Fibroblast of lung (primary cell): ENCODE results near the gene FARP1. TPM values are rescaled to one million over a fixed set of nuclear protein-coding genes. Genes with fewer than 3 reads are reported as not detected.

Source experiments
- DNase-seq, 2 donors: peaks; one replicate each; pipeline versions ENCODE4 v3.0.0 to v3.0.0-alpha.2; 2010; ENCODE audit warnings: low read depth in 2 of 2
- H2AFZ ChIP-seq: 2 replicates; pipeline ENCODE4 v1.5.1; 2012; ENCODE audit warnings: low read length, control low read depth, inconsistent platforms
- H3K27ac ChIP-seq: 2 replicates; pipeline ENCODE4 v1.5.1; 2011; ENCODE audit warnings: low read length, control low read depth; ENCODE audit not compliant: insufficient read depth
- H3K27me3 ChIP-seq: 2 replicates; pipeline ENCODE4 v1.5.1; 2011; ENCODE audit warnings: mild to moderate bottlenecking, low read length; ENCODE audit not compliant: control insufficient read depth, insufficient read depth
- H3K36me3 ChIP-seq: 2 replicates; pipeline ENCODE4 v1.5.1; 2011; ENCODE audit warnings: low read length; ENCODE audit not compliant: control insufficient read depth, insufficient read depth
- H3K4me1 ChIP-seq: 2 replicates; pipeline ENCODE4 v1.5.1; 2011; ENCODE audit warnings: low read length; ENCODE audit not compliant: control insufficient read depth, insufficient read depth; ENCODE audit errors: extremely low read depth
- H3K4me2 ChIP-seq: 2 replicates; pipeline ENCODE4 v1.5.1; 2011; ENCODE audit warnings: low read length, control low read depth; ENCODE audit not compliant: insufficient read depth; ENCODE audit errors: extremely low read depth
- H3K4me3 ChIP-seq, 4 experiments: fragments of 200-600 bp in 1 of 4; sonication (generic) in 1 of 4; replicated peaks in 1 of 4; 2 replicates each; pipeline ENCODE4 v1.5.1; 2011 to 2016; ENCODE audit warnings: low read length in 4 of 4, low read depth in 3 of 4, mild to moderate bottlenecking in 3 of 4, control low read depth in 2 of 4, inconsistent platforms in 1 of 4, mixed read lengths in 1 of 4; ENCODE audit not compliant: insufficient read depth in 1 of 4; ENCODE audit errors: control extremely low read depth in 1 of 4
- H3K79me2 ChIP-seq: 2 replicates; pipeline ENCODE4 v1.5.1; 2012; ENCODE audit warnings: mild to moderate bottlenecking, low read length, inconsistent platforms; ENCODE audit not compliant: control insufficient read depth, insufficient read depth
- H3K9ac ChIP-seq: 2 replicates; pipeline ENCODE4 v1.5.1; 2011; ENCODE audit warnings: mild to moderate bottlenecking, low read length, control low read depth; ENCODE audit not compliant: insufficient read depth
- H3K9me3 ChIP-seq: 2 replicates; pipeline ENCODE4 v1.5.1; 2012; ENCODE audit warnings: low read depth, low read length; ENCODE audit not compliant: control insufficient read depth, insufficient read depth
- H4K20me1 ChIP-seq: 2 replicates; pipeline ENCODE4 v1.5.1; 2011; ENCODE audit warnings: low read length; ENCODE audit not compliant: control insufficient read depth, insufficient read depth; ENCODE audit errors: extremely low read depth
- CTCF ChIP-seq, 2 donors: IDR thresholded peaks in 1 of 2; conservative IDR thresholded peaks in 1 of 2; 1 replicate in 1 of 2; 2 replicates in 1 of 2; pipeline ENCODE4 v1.5.1; 2011 to 2012; ENCODE audit warnings: low read length in 2 of 2, control low read depth in 1 of 2, inconsistent platforms in 1 of 2, low read depth in 1 of 2, mild to moderate bottlenecking in 1 of 2
- EZH2 ChIP-seq: IDR thresholded peaks from 2 replicates; pipeline ENCODE4 v1.5.1; 2012; ENCODE audit warnings: low read length, control low read depth, mild to moderate bottlenecking; ENCODE audit errors: missing control alignments
- polyA plus RNA-seq, 2 donors: library from polyadenylated mRNA; depleted of rRNA in 1 of 2; stranded (reverse) in 1 of 2; unstranded in 1 of 2; fragments of >200 nt; gene quantifications; 2 replicates each; pipeline ENCODE4 v1.2.1, GENCODE V29; 2011 to 2012; ENCODE audit warnings: missing spikeins in 1 of 2
- total RNA-seq: library from RNA; depleted of rRNA; stranded (reverse); fragments of >200 nt; gene quantifications from 2 replicates; pipeline ENCODE4 v1.2.1, GENCODE V29; 2014

The FARP1 gene
- total and polyA plus RNA-seq, 2 donors (not counting 1 experiment from before 2014, with no cell fraction given) = 50.9 to 199 TPM

- no peaks in the 10 kb centered on the region for H4K20me1 ChIP-seq
- no peaks in the 10 kb centered on the region for H3K36me3 ChIP-seq
- H3K79me2 ChIP-seq = peaks cover 57% of the 10 kb centered on the region
- no peak overlapping the region for H2AFZ ChIP-seq
- H3K9me3 ChIP-seq = no peaks in the 10 kb centered on the region
- H3K9ac ChIP-seq = no peak overlapping the region
- peak overlapping the region; percentile 84 for H3K4me2 ChIP-seq
- peak overlapping the region; percentile 75 for H3K27ac ChIP-seq
- peaks cover 22% of the 10 kb centered on the region for H3K4me1 ChIP-seq
- H3K4me3 ChIP-seq = peak overlapping the region in 2 of 4 experiments; percentile 16 to 54
- H3K27me3 ChIP-seq = no peaks in the 10 kb centered on the region
- no peak for TF ChIP-seq CTCF (conservative IDR thresholded peaks at IDR 0.05 in 1 of 2, IDR thresholded peaks at IDR 0.05 in 1 of 2; ENCODE audit: low read depth in 1 of 2, low read length in 2 of 2)
- peak; percentile 71 to 91 for DNase-seq
These were observed 158.2 kb downstream of the FARP1 start for GRCh38 chr13:98300956-98301641.

- H3K4me1 ChIP-seq = peaks cover 22% of the 10 kb centered on the region
- no peak overlapping the region for H3K9ac ChIP-seq
- H3K4me2 ChIP-seq = peak overlapping the region; percentile 84
- H3K79me2 ChIP-seq = peaks cover 58% of the 10 kb centered on the region
- no peaks in the 10 kb centered on the region for H3K36me3 ChIP-seq
- no peaks in the 10 kb centered on the region for H3K27me3 ChIP-seq
- no peaks in the 10 kb centered on the region for H3K9me3 ChIP-seq
- TF ChIP-seq EZH2 (no peak), CTCF (conservative IDR thresholded peaks at IDR 0.05 in 1 of 2, IDR thresholded peaks at IDR 0.05 in 1 of 2; ENCODE audit: low read depth in 1 of 2, low read length in 2 of 2) (no peak)
- H3K4me3 ChIP-seq = peak overlapping the region in 1 of 4 experiments; percentile 54
- no peaks in the 10 kb centered on the region for H4K20me1 ChIP-seq
- peak overlapping the region; percentile 75 for H3K27ac ChIP-seq
- peak; percentile 68 to 73 for DNase-seq
- no peak overlapping the region for H2AFZ ChIP-seq
These were observed 158.8 kb downstream of the FARP1 start for GRCh38 chr13:98301721-98302120.

- no peaks in the 10 kb centered on the region for H3K9me3 ChIP-seq
- peaks cover 53% of the 10 kb centered on the region for H3K79me2 ChIP-seq
- TF ChIP-seq CTCF (conservative IDR thresholded peaks at IDR 0.05 in 1 of 2, IDR thresholded peaks at IDR 0.05 in 1 of 2; ENCODE audit: low read depth in 1 of 2, low read length in 2 of 2) = no peak
- no peak for TF ChIP-seq EZH2
- no peaks in the 10 kb centered on the region for H3K27me3 ChIP-seq
- no peak overlapping the region for H2AFZ ChIP-seq
- DNase-seq = no peak
- peaks cover 24% of the 10 kb centered on the region for H3K4me1 ChIP-seq
- H4K20me1 ChIP-seq = no peaks in the 10 kb centered on the region
- H3K9ac ChIP-seq = no peak overlapping the region
- no peak overlapping the region for H3K4me2 ChIP-seq
- no peaks in the 10 kb centered on the region for H3K36me3 ChIP-seq
- H3K4me3 ChIP-seq = no peak overlapping the region
- H3K27ac ChIP-seq = no peak overlapping the region
These were observed 161.0 kb downstream of the FARP1 start for GRCh38 chr13:98303858-98304257.
